ENCODE results near the gene SYT8.

GRCh38 chr11:1832211-1832919, 2.4 kb upstream of the SYT8 start:
- TF ChIP-seq CTCF (IDR thresholded peaks at IDR 0.05) (peak; percentile 97 to 98 (median 98)), POLR2A (IDR thresholded peaks at IDR 0.05) (no peak)

All from right lobe of liver (tissue), 4 donors.